ENCODE data around the gene ESYT2.
"Not testable (repeated sequence)": the region's sequence is repeated elsewhere in the genome, so short reads cannot be mapped to it uniquely, and the experiment has no call there.

ESYT2 gene

GRCh38 chr7:158856883-158857668 is 27.8 kb upstream of the ESYT2 start:
- no peak for DNase-seq

DNA sequence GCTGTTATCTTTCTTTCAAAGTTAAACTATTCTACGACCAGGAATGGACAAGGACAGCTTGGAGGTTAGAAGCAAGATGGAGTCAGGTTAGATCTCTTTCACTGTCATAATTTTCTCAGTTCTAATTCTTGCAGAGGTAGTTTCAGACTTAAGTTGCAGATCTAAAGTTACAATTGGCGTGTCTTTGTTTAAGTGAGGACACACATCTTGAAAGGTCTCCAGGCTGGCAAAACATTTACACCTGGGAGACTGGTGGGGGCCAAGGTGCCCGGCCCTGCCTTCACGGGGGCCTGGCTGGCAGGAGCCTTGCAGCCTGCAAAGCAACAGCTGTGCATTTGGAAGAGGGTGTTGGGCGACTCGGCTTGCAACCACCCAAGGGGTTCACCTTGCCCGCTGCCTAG is 25.4 kb upstream of the ESYT2 start:
- no peak for DNase-seq

DNA sequence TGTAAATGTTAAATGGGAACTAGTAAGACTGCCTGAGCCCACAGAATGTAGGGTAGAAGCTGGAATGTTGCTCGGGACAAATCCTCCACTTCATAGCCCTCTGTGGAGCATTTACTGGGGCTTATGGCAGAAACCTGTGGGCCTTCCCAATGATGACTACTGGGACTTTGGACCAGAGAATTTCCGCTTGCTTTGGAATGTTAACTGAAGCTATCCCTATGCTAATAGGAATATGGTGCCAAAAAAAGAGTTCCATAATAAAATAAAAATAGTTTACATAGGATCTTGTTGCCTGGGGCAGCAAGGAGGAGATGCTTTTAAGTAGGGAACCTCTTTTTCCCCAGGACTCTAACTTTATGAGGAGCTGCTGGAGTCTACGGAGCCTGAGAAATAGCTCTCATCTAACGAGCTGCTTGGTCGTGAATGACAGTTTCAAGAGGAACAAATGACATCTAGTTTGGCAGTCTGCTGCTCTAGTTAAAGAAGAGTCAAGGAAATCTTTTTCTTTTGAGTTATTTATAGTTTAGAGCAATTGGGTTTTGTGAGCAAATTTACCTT is 21.3 kb upstream of the ESYT2 start:
- DNase-seq: no peak

DNA sequence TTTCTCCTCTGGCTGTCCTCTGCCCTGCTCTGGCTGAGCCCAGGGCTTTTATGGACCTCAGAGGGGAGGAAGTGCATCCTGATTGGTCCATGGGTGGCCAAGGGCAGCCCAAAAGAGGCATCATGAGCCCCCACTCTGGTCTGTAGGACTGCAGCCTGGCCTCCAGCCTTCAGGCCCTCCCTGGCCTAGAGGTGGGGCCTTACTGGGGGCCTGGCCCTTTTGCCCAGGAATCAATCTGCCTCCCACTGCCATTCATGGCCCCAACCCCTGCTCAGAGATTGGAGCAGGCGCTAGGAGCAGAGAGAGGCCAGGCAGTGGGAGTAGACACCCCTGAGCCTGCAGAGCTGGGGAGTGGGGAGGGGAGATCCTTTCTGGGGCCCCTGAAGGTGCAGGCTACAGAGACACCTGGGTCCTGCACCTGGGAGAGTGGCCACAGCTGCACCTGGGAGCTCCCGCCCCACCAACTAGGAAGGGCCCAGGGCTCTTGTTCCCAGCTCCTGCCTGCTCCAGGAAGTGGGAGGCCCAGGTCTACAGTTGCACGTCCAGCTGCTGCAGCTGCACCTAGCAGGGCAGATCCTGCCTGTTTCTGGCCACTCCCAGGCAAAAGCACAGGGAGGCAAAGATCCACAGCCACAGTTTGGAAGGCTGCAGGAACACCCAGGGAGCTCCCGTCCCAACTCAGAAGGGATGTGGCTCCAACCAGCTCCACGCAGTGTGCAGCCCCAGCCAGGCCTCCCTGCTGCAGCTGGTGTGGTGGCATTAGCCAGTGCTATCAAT is 20.6 kb upstream of the ESYT2 start:
- DNase-seq: no peak

- DNase-seq: no peak
Measured at GRCh38 chr7:158849442-158849767, 20.1 kb upstream of the ESYT2 start.

- DNase-seq: no peak
Measured at GRCh38 chr7:158847451-158847866, 18.1 kb upstream of the ESYT2 start.

DNA sequence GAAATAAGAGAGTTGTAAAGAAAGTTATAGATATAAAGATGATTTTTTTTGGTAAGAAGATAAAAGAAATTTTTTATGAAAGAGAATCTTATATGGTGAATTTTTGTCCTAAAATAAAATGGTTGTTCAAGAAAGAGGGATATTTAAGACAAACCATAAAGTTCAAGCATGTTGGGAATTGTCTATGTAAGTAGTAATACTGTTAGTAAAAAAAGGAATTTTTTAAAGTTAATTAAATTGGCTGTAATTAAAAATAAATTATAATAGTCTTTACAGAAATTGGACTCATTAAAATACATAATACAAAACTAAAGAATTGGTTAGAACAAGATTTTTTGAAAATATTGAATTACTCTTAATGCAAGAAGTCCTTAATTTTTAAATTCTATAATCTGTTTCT is 17.0 kb upstream of the ESYT2 start:
- no peak for DNase-seq

DNA sequence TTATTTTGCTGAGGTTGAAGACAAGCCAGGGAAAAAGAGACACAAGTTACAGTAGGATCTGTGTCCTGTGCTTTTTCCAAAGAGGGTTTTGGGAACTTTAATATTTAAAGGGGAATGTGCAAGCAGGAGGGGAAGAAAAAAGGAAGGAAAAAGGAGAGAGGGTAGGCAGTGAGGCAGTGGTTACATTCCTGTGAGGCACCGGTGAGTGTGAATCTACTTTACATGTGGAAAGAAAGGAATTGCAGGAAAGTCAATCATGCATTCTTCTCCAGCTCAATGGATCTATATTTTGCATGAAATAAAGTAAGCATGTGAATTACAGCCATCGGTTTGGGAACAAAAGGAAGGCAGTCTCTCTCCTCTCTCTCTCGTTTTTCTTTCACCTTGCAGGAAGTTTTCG is 14.5 kb upstream of the ESYT2 start:
- no peak for DNase-seq

DNA sequence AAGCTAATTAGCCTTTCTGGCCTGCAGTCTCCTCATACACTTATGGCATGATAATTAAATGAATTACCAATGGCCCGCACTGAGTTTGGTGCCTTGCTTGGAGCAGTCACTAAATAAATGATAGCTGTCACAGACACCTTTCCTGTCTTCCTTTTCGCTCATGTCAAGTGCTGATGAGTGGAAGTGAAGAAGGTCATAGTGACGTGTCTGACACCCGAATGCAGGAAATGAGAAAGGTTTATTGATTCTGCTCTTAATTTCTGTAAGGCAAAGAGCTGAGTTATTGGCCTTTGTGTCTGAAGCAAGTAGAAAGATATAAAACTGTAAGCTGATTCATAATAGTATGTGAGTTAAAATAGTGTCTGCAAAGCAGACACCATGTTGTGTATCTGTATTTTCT is 13.2 kb upstream of the ESYT2 start:
- no peak for DNase-seq

DNA sequence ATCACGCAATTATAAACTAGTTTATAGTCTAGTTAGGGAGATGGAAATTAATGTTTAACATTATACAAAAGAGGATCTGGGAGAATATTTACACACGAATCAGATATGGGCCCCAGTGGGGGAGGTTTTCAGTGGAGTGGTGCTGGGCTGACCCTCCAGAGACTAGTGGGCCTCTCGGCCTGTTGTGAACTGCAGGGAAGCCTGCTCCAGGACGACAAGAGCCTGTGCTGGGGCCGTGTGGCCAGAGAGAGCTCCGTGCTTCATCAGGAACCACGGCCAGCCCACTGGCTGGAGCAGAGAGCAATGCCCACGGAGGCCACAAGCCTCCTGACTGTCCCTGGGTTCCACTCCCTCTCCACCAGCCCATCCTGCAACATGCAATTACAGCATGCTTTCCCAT is 11.3 kb upstream of the ESYT2 start:
- no peak for DNase-seq

DNA sequence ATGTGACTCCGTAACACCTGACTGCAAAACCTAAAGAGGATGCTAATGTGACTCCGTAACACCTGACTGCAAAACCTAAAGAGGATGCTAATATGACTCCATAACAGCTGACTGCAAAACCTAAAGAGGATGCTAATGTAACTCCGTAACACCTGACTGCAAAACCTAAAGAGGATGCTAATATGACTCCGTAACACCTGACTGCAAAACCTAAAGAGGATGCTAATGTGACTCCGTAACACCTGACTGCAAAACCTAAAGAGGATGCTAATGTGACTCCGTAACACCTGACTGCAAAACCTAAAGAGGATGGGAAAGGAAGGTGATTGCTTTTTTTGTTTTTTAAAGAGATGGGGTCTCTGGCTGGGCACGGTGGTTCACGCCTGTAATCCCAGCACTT is 9.9 kb upstream of the ESYT2 start:
- not testable (repeated sequence) for DNase-seq

DNA sequence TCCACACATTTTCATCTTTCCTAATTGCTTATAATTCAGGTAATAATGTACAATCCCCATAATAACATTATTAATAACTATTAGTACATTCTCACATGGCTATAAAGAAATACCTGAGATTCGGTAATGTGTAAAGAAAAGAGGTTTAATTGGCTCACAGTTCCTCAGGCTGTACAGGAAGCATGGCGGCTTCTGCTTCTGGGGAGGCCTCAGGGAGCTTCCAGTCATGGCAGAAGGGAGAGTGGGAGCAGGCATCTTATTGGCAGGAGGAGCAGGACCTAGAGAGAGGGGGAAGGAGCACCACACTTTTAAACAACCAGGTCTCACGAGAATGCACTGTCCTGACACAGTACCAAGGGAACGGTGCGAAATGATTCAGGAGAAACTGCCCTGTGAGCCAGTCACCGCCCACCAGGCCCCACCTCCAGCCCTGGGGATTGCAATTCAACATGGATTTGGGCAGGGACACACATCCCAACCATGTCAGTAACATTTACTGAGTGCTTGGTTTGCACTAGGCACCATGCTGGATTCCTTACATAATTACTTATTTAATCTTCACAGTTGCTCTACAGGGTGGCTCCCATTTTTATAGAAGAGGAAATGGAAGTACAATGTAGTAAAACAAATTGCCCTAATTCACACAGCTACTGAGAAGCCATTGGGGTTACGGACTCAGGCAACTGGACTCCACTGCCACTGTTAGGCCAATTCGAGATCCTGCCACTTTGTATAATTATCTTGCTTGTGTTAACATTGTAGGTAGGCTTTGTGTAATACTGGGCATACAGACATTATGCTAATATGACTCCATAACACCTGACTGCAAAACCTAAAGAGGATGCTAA is 8.7 kb upstream of the ESYT2 start:
- DNase-seq: no peak

GRCh38 chr7:158836692-158837091 is 7.4 kb upstream of the ESYT2 start:
- DNase-seq: no peak

DNA sequence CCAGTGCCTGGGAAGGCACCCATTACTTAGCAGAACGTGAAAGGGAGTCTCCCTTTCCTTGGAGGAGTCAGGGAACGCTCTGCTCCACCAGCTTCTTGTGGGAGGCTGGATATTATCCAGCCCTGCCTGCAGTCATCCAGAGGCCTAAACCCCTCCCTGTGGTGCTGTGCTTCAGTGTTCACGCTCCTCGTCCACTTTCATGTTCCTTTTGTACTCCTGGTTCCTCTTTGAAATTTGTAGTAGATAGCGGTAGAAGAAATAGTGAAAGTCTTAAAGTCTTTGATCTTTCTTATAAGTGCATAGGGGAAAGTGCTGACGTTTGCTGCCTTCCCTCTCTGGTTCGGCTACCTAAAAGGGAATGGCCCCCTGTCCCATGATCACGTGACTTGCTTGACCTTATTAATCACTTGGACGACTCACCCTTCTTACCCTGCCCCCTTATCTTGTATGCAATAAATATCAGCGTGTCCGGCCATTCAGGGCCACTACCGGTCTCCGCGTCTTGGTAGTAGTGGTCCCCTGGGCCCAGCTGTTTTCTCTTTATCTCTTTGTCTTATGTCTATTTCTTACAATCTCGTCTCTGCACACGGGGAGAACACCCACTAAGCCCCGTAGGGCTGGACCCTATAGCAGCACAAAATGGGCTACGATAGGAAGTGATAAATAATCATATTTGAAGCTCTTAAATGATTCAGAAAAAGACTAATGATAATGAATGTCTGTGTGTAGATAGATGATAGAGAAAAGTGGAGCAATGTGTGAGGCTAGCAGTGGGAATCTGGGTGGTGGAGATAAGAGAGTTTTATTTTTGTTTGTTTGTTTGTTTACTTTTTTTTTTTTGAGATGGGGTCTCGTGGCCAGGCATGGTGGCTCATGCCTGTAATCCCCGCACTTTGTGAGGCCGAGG is 5.8 kb upstream of the ESYT2 start:
- DNase-seq: no peak

GRCh38 chr7:158832994-158833393 is 3.7 kb upstream of the ESYT2 start:
- DNase-seq: no peak

DNA sequence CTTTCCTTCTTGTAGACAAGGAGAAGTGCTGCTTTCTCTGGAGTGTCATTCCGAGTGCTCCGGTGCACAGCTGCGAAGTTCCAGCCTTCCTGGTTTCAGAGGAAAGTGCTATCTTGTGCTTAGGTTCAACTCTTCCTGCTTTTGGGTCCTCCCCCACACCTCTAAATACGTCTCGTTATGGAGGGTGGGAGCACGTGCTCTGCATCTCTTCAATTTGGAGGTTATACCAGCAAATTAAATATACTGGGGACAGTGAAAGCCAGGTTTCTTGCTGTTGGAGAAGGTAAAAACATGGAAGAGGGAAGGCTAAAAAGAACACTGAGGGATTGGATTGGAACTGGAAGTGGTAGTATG is 2.4 kb upstream of the ESYT2 start:
- no peak for DNase-seq

DNA sequence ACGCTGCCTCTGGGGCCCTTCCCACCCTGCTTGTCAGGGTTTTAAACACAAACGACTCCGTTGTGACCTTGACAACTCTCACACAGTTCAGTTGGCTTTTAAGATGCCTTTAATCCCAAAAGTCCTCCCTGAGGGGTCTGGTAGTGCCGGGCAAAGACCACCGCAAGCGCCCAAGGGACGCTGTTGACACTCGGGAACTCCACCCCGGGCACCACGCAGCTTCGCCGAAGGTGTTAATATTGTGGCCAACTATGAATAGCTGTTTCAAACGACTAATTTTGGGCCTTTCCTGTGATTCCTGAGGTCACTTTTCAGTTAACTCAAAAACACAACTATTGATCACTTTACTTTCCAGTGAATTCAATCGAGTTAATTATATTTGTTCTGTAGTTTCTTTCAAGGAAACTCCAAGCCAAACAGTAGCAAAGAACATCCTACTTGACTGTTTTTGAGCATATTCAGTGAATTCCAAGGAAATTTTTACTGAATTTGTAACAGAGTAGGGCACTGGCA is 958 bp upstream of the ESYT2 start:
- DNase-seq: no peak

DNA sequence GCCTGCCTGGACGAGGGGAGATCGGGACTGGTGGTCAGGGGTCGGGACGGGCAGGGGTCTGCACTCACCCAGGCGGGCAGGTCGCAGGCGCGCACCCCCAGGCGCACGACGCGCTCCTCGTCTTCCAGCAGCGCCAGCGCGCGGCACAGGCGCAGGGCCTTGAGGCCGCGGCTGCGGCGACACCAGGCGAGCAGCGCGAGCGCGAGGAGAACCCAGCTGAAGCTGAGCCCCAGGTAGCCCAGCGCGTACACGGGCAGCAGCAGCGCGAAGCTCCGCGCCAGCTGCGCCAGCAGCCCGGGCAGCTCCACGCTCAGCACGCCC is 328 bp downstream of the ESYT2 start:
- peak; percentile 48 to 68 for DNase-seq

DNA sequence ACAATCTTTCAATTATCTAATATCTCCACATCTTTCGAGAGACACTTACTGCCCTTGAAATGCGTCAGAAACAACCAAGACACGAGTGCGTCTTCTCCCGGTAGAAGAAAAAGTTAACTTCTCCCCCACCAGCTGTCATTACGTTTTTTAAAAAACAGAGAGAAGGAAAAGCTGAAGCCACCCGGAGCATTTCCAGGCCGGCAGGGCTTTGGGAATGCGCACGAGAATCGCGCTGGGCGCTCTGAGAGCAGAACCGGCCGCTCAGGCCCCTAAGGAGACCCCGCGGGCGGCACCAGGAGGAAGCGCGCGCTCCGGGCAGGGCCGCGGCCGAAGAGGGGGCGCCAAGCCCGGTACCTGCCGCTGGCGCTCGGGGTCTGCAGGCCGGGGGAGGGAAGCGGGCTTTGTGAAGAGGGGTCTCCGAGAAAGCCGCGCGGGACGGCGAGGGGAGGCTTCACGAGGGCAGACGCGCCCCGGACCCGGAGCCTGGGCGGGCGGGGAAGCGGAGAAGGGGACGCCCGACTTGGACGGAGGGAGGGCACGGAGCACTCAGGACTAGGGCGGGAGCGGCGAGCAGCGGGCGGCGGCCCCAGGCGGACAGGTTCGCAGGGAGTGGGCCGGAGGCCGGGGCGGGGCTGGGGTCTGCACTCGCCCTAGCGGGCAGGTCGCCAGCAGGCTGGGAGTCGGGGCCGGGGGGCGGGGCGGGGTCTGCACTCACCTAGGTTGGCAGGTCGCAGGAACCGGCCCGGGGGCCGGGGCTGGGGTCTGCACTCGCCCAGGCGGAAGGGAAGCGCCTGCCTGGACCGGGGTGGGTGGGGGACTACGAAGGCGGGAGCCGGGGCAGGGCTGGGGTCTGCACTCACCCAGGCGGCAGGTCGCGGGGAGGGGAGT is 932 bp downstream of the ESYT2 start:
- peak in 1 of 2 donors; percentile 25 for DNase-seq

DNA sequence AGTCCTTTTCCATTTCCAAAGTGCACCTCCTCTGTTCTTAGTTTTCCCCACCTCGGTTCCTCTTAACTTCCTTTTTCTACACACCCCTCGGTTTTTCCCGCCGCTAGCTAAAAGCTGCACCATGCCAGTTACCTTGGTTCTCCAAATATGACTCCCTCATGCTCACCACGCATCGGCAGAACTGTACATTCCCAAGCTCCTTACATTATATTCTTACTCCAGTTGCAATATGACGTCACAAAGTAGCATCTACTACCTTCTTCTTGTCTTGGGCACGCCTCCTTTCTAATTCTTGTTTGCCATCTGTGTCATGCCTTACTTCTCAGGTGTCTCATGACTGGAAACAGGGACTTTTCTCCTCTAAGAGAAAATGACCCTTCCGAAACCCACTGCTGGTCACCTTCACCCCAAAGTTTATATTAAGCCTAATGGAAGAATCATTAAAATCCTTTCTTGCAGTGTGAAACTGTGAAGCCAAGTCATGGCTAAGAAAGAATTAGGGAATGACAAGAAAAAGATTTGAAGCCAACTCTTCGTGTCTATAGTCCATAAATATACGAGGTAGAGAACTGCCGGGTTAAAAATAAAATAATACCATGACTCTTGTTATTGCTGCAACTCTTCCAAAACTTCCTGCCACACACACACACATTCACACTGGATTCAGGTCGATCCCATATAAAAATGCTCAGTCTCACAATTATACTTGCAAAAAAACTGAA is 1.7 kb downstream of the ESYT2 start:
- peak; percentile 25 to 30 for DNase-seq

Measured in inflammatory macrophage (primary cell).